ENCODE results near the gene CKAP5.

DNA sequence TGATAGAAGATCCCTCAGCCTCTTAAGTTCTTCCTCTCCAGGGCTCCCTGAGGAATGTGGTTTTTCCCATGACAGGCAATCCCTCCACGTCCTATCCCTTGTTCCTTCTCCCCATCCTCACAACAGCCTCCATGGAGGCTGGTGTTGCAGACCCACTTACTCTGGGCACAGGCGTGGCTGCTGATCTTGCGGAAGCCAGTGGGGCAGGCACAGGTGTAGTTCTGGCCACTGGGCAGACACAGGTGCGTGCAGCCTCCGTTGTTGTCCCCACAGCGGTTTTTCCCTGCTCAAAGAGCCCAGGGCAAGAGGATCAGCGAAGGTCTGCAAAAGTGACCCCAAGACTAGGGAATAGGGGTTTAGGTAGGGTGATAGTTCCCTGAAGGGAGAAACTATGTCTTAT, 43.2 kb upstream of the CKAP5 start:
- TF ChIP-seq, protein P1, sequence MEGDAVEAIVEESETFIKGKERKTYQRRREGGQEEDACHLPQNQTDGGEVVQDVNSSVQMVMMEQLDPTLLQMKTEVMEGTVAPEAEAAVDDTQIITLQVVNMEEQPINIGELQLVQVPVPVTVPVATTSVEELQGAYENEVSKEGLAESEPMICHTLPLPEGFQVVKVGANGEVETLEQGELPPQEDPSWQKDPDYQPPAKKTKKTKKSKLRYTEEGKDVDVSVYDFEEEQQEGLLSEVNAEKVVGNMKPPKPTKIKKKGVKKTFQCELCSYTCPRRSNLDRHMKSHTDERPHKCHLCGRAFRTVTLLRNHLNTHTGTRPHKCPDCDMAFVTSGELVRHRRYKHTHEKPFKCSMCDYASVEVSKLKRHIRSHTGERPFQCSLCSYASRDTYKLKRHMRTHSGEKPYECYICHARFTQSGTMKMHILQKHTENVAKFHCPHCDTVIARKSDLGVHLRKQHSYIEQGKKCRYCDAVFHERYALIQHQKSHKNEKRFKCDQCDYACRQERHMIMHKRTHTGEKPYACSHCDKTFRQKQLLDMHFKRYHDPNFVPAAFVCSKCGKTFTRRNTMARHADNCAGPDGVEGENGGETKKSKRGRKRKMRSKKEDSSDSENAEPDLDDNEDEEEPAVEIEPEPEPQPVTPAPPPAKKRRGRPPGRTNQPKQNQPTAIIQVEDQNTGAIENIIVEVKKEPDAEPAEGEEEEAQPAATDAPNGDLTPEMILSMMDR (conservative IDR thresholded peaks at IDR 0.05): no peak
- TF ChIP-seq ZFX (IDR thresholded peaks at IDR 0.05): no peak
